Tibial nerve (tissue), 4 donors: Measurements from ENCODE around the gene DNAJA3. TPM values are rescaled to one million over a fixed set of nuclear protein-coding genes. Genes with fewer than 3 reads are reported as not detected.

ENCODE experiments used
- DNase-seq, 2 donors: peaks; one replicate each; pipeline ENCODE4 v3.0.0-alpha.2; 2019; ENCODE audit warnings: low spot score in 2 of 2
- H3K27ac ChIP-seq, 4 donors: fragments of 200-600 bp; sonication (generic) in 3 of 4; one replicate each; pipeline ENCODE4 v1.5.1; 2017 to 2019; ENCODE audit warnings: mild to moderate bottlenecking in 1 of 4
- H3K27me3 ChIP-seq, 2 donors: fragments of 200-600 bp; sonication (generic) in 1 of 2; one replicate each; pipeline versions ENCODE4 v1.5.1 to v1.6.0; 2017 to 2019
- H3K36me3 ChIP-seq, 3 donors: fragments of 200-600 bp; sonication (generic); one replicate each; pipeline ENCODE4 v1.5.1; 2018 to 2019
- H3K4me1 ChIP-seq, 4 donors: fragments of 200-600 bp; sonication (generic) in 3 of 4; one replicate each; pipeline ENCODE4 v1.5.1; 2017 to 2019
- H3K4me3 ChIP-seq, 4 donors: fragments of 200-600 bp; sonication (generic) in 3 of 4; one replicate each; pipeline ENCODE4 v1.5.1; 2017 to 2019; ENCODE audit warnings: mild to moderate bottlenecking in 1 of 4, moderate library complexity in 1 of 4
- H3K9me3 ChIP-seq, 4 donors: fragments of 200-600 bp; sonication (generic) in 3 of 4; one replicate each; pipeline ENCODE4 v1.5.1; 2017 to 2019
- EP300 ChIP-seq, 2 donors: sonication (generic); formaldehyde crosslinking; IDR thresholded peaks; one replicate each; pipeline ENCODE4 v1.6.1; 2017; ENCODE audit warnings: antibody characterized with exemption in 2 of 2, mild to moderate bottlenecking in 1 of 2
- POLR2A ChIP-seq, 2 donors: fragments of 450-650 bp; IDR thresholded peaks; one replicate each; pipeline ENCODE4 v1.6.1; 2017; ENCODE audit warnings: antibody characterized with exemption in 2 of 2, mild to moderate bottlenecking in 2 of 2, moderate library complexity in 2 of 2
- WGBS, 2 donors: methylation state at CpG; one replicate each; pipeline ENCODE4 v1.1.5; 2018; 5-methylcytosine and 5-hydroxymethylcytosine counted together
- total RNA-seq, 4 donors: library from RNA; depleted of rRNA; stranded (reverse); fragments of >200 nt; gene quantifications; one replicate each; pipeline ENCODE4 v1.1.0, GENCODE V29; 2016
- TF ChIP-seq, protein P1 (sequence below), 5 experiments: fragments of 200-600 bp in 3 of 5; fragments of 450-650 bp in 2 of 5; sonication (generic) in 3 of 5; IDR thresholded peaks; one replicate each; pipeline ENCODE4 v1.5.1; 2016 to 2019; ENCODE audit warnings: antibody characterized with exemption in 5 of 5, mild to moderate bottlenecking in 3 of 5, moderate library complexity in 2 of 5

DNAJA3 gene
- total RNA-seq, 4 donors from 2014 or later: 37.6 to 53.0 (median 49.2) TPM

DNA sequence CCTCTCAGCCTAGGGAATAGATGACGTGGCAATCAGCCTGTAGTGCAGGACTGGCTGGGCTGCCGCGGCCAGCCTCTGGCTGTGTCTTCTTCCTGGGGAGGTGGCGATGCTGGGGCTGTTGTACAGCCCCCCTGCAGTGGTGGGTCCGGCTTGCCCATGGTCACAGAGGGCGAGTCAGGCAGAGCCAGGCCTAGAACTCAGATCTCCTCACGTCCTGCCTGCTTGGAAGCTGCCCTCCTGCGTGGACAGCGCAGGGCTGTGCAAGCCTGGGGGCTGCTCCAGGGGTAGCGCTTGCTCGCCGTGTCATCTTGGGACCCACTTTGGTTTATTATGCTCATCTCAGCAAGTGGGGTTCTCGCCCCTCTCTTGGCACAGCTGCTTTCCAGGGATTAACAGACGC is 29.4 kb downstream of the DNAJA3 start:
- no peak overlapping the region for H3K4me3 ChIP-seq
- no peak for DNase-seq
- no peak overlapping the region for H3K27ac ChIP-seq
- WGBS, 2 donors: 91 to 94% methylated on average over 10 to 13 of the region's 14 CpGs
- TF ChIP-seq POLR2A (IDR thresholded peaks at IDR 0.05): no peak
- TF ChIP-seq EP300 (IDR thresholded peaks at IDR 0.05): no peak
- TF ChIP-seq, protein P1, sequence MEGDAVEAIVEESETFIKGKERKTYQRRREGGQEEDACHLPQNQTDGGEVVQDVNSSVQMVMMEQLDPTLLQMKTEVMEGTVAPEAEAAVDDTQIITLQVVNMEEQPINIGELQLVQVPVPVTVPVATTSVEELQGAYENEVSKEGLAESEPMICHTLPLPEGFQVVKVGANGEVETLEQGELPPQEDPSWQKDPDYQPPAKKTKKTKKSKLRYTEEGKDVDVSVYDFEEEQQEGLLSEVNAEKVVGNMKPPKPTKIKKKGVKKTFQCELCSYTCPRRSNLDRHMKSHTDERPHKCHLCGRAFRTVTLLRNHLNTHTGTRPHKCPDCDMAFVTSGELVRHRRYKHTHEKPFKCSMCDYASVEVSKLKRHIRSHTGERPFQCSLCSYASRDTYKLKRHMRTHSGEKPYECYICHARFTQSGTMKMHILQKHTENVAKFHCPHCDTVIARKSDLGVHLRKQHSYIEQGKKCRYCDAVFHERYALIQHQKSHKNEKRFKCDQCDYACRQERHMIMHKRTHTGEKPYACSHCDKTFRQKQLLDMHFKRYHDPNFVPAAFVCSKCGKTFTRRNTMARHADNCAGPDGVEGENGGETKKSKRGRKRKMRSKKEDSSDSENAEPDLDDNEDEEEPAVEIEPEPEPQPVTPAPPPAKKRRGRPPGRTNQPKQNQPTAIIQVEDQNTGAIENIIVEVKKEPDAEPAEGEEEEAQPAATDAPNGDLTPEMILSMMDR (IDR thresholded peaks at IDR 0.05): no peak
- no peaks in the 10 kb centered on the region for H3K27me3 ChIP-seq
- no peaks in the 10 kb centered on the region for H3K9me3 ChIP-seq
- peaks cover 0 to 95% (median 24%) of the 10 kb centered on the region in 3 donors for H3K36me3 ChIP-seq
- H3K4me1 ChIP-seq: peaks cover 0 to 11% (median 6%) of the 10 kb centered on the region in 4 donors

DNA sequence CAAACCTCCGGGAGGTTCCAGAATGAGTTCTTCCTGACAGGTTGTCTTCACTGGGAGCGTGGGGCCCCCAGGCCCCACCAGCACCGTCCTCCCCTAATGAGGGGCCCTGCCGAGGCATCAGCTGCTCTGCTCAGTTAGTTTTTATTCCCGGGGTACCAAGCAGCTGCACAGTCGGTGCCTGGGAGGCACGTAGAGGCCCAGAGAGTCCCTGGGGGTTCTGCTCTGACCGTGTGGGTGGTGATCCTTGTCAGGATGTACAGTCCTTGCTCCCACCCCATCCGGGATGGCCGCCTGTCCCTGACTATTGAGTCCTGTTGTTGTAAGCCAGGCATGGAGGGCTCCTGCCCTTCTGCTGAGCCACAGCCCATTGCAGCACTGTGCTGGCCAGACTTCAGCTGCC is 30.3 kb downstream of the DNAJA3 start:
- Histone ChIP-seq H3K4me3 (no peak overlapping the region), H3K27me3 (no peaks in the 10 kb centered on the region), H3K9me3 (no peaks in the 10 kb centered on the region), H3K27ac (no peak overlapping the region), H3K4me1 (peaks cover 0 to 11% (median 6%) of the 10 kb centered on the region in 4 donors), H3K36me3 (peaks cover 0 to 89% (median 15%) of the 10 kb centered on the region in 3 donors)
- WGBS, 2 donors: 57 to 66% methylated on average over 9 to 10 of the region's 10 CpGs
- DNase-seq: no peak
- TF ChIP-seq EP300 (IDR thresholded peaks at IDR 0.05): no peak
- TF ChIP-seq POLR2A (IDR thresholded peaks at IDR 0.05): no peak
- TF ChIP-seq, protein P1 (IDR thresholded peaks at IDR 0.05): no peak

DNA sequence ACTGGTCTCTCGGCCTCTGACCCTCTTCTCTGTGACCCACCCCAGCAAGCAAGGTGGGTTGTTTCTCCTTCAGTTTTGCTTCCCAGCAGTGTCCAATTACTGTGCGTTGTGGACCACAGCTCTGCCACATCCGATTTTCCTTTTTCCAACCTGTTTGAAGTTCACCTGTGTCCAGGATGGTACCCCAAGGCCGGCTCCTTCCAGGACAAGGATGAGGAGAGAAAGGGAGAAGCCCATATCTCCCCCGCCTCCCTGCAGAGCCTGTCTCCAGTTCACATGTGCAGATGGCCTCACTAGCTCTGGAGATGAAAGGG is 35.2 kb downstream of the DNAJA3 start:
- 73 to 75% methylated on average over 5 of the region's 5 CpGs for WGBS, 2 donors
- Histone ChIP-seq H3K27me3 (no peaks in the 10 kb centered on the region), H3K9me3 (no peaks in the 10 kb centered on the region), H3K4me3 (no peak overlapping the region), H3K27ac (peak overlapping the region in 1 of 4 donors; percentile 20), H3K36me3 (peaks cover 0 to 88% (median 12%) of the 10 kb centered on the region in 3 donors), H3K4me1 (peaks cover 0 to 16% (median 6%) of the 10 kb centered on the region in 4 donors)
- DNase-seq: no peak
- TF ChIP-seq, protein P1 (IDR thresholded peaks at IDR 0.05): no peak
- TF ChIP-seq EP300 (IDR thresholded peaks at IDR 0.05) (no peak), POLR2A (IDR thresholded peaks at IDR 0.05) (no peak)

DNA sequence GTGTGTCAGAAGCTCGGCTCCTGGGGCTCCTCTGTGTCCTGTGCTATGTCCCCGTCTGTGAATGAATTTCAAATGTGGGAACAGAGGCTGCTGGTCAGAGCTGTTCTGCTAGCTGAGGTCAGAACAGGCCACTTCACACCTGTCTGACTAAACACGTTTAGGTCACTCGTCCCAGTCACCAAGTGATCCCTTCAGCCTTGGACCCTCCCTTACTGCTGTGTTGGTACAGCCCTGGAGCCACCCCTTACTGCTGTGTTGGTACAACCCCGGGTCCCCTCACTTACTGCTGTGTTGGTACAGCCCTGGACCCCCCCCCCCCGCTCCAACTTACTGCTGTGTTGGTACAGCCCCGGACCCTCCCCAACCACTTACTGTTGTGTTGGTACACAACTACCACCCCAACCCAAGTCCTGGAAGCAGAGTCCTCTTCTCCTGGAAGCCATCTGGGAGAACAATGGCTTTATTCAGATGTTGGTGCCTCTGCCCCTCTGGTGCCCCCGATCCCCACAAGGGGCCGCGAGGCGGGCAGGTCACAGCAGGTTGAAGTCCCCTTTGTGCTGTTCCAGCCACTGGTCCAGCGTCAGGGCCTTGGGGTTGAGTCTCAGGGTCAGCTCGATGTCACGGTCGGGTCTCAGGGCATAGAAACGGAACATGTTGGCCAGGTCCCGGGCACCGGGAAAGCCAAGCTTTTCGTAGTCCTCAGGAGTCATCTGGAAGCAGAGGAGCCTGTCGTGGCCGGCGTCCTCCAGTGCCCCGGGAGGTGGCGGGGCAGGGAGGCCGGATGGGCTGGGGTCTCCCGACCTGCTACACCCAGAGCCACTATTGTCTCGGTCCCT is 35.8 kb downstream of the DNAJA3 start:
- H3K9me3 ChIP-seq: no peaks in the 10 kb centered on the region
- no peaks in the 10 kb centered on the region for H3K27me3 ChIP-seq
- TF ChIP-seq, protein P1 (IDR thresholded peaks at IDR 0.05): no peak
- TF ChIP-seq EP300 (IDR thresholded peaks at IDR 0.05): no peak
- no peak for TF ChIP-seq POLR2A (IDR thresholded peaks at IDR 0.05)
- H3K4me1 ChIP-seq: peaks cover 0 to 16% (median 6%) of the 10 kb centered on the region in 4 donors
- peak overlapping the region in 2 of 4 donors; percentile 20 to 38 for H3K27ac ChIP-seq
- peaks cover 0 to 88% (median 8%) of the 10 kb centered on the region in 3 donors for H3K36me3 ChIP-seq
- DNase-seq: no peak
- H3K4me3 ChIP-seq: no peak overlapping the region
- 50 to 58% methylated on average over 22 to 23 of the region's 27 CpGs for WGBS, 2 donors

DNA sequence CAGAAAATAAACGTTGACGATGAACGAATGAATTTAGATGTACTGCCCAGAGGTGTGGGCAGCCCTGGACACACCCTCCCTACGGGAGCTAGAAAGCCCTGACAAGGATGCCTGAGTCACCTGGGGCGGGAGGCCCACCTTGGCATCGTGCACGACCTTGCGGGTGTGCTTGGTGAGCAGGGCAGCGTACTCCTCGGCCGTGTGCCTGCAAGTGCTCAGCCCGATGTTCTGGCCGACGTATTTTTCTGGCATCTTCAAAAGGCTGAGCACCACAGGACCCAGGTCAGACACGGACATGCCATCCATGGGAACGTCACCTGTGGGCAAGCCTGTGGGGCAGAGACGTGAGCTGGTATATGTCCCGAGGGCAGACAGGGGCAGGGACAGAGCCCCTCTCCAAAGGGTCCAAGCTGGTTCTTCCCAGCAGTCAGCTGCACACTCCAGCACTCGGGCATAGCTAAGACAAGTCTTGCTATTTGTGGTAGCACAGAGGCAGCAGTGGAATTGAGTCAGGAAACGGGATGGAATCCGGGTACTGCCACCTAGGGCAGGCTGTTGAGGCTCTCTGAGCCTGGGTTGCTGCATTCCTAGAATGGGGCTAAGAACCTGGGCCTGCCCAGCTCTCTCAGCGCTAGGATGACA is 38.0 kb downstream of the DNAJA3 start:
- Histone ChIP-seq H3K27ac (no peak overlapping the region), H3K4me3 (no peak overlapping the region), H3K36me3 (peaks cover 0 to 85% (median 3%) of the 10 kb centered on the region in 3 donors), H3K4me1 (peaks cover 0 to 16% (median 6%) of the 10 kb centered on the region in 4 donors), H3K9me3 (no peaks in the 10 kb centered on the region), H3K27me3 (no peaks in the 10 kb centered on the region)
- 77 to 86% methylated on average over 12 to 21 of the region's 22 CpGs for WGBS, 2 donors
- no peak for DNase-seq
- TF ChIP-seq, protein P1 (IDR thresholded peaks at IDR 0.05): no peak
- TF ChIP-seq POLR2A (IDR thresholded peaks at IDR 0.05): no peak
- no peak for TF ChIP-seq EP300 (IDR thresholded peaks at IDR 0.05)
